ENCODE data around the gene SAE1. TPM values are rescaled to one million over a fixed set of nuclear protein-coding genes. Genes with fewer than 3 reads are reported as not detected.

SAE1 gene
- total RNA-seq, 4 donors from 2014 or later = 36.5 to 50.7 (median 49.2) TPM

- DNase-seq (ENCODE audit: low spot score) (peak; percentile 58), ATAC-seq (ENCODE audit: low FRiP score) (peak; percentile 38)
- TF ChIP-seq CTCF (IDR thresholded peaks at IDR 0.05) = no peak
Observed at GRCh38 chr19:47227352-47228167, 96.9 kb downstream of the SAE1 start.

DNA sequence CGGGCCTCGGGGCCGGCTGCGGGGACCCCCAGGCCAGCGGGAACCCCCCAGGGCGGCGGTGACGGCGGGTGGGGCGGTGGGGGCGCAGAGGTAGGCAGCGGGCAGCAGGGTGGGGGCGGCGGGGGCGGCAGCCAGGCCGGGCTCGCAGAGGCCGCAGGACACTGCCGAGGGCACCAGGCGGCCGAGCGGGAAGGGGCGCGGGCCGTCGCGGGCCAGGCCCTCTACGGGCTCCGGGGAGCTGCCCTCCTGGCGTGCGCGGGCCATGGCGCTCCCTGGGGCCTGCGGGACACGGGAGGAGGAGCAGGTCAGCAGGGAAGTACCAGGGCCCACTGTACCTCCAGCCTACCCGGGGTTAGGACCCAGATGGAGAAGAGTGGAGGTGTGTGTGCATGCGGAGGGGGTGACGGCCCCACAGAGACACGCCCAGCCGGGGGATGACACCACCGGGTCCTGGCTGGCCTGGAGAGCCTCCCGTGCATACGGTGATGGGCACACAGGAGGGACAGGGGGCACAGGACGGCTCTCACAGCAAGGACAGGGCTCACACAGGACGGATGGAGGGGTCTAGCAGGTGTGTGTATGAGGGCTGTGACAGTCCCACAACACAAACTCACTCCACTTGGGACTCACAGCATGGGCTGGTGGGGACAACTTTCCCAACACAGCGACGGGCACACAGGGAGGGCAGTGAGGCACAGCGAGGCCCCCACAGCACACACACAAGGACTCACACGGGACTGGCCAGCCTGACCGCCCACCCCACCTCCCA, 97.7 kb downstream of the SAE1 start:
- ATAC-seq (ENCODE audit: low FRiP score) (peak; percentile 8), DNase-seq (ENCODE audit: low spot score) (no peak)
- no peak for TF ChIP-seq CTCF (IDR thresholded peaks at IDR 0.05)

- TF ChIP-seq CTCF (IDR thresholded peaks at IDR 0.05) = no peak
- ATAC-seq (ENCODE audit: low FRiP score) (no peak), DNase-seq (ENCODE audit: low spot score) (no peak)
Observed at GRCh38 chr19:47228937-47229675, 98.5 kb downstream of the SAE1 start.

DNA sequence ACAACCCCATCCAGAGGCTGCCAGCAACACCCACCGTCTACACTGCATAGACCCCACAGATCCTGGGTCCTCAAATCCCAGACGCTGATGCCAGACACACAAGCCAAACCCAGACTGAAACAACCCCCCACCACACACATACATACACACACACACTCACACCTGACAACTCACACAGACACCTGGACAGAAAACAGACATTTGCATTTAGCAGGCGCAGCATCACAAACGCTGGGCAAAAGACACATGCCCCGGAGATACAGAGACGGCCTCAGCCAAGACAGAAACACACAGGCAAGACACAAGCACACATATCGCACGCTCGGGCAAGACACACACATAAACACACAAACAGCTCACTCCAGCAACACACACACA, 99.0 kb downstream of the SAE1 start:
- DNase-seq (ENCODE audit: low spot score) (no peak), ATAC-seq (ENCODE audit: low FRiP score) (no peak)
- TF ChIP-seq CTCF (IDR thresholded peaks at IDR 0.05) = no peak

DNA sequence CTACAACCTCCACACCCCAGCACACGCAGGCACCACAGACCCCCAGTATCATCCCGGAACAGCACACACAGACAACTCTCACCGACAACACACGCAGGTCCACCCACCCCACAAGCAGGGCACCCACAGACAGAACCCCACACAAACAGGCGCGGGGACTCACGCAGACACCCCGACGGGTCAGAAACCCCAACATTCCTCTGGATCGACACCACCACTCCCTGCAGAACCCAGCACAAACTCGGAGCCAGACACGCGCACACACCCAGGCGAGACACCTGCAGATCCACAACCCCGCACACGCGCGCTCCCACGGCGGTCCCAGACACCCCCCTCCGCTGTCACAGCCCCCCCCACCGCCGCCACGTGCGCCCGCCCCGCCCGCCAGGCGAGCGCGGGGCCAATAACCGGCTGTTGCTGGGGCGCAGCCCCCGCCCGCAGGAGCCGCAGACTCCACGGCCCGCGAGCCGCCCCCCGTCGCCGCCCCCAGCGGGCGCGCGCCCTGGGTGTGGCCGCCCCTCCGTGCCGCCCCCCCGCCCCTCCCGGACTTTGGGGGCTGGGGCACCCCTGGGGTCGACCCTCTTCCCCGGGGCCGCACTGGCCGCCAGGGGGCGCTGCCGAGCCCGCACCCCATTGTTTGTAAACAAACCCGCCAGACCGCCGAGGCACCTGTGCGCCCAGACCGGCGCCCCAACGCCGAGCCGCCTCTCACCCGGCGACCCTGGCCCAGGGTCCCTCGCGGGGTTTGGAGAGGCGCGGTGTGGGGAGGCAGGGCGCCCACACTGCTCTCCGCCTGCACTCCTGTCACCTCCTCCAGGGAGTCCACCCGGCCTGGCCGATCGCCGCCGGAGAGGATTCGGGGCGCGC, 99.7 kb downstream of the SAE1 start:
- TF ChIP-seq CTCF (IDR thresholded peaks at IDR 0.05) = peak in 1 of 3 donors; percentile 86
- DNase-seq (ENCODE audit: low spot score) (peak; percentile 62), ATAC-seq (ENCODE audit: low FRiP score) (no peak)

GRCh38 chr19:47230921-47231214, 100.2 kb downstream of the SAE1 start, which contains the start of gene BBC3:
BBC3 (minus strand) TSS chr19:47231199; CDS start chr19:47228431, 2,768 bp downstream.
- TF ChIP-seq CTCF (IDR thresholded peaks at IDR 0.05) = no peak
- ATAC-seq (ENCODE audit: low FRiP score) (no peak), DNase-seq (ENCODE audit: low spot score) (no peak)
